ENCODE results near the gene RALA. TPM values are rescaled to one million over a fixed set of nuclear protein-coding genes. Genes with fewer than 3 reads are reported as not detected.

The RALA gene
- total RNA-seq, 1 experiment from 2014 or later = 27.3 TPM

GRCh38 chr7:39744620-39745019, 121.2 kb downstream of the RALA start:
- POLR2A ChIA-PET = no interaction called here
- no peaks in the 10 kb centered on the region for H4K20me1 ChIP-seq (ENCODE audit: insufficient read depth)
- no peak overlapping the region for H3K4me3 ChIP-seq (replicated peaks in 1 of 2; ENCODE audit: low read depth in 1 of 2, low read length in 2 of 2)
- no peaks in the 10 kb centered on the region for H3K9me2 ChIP-seq (ENCODE audit: insufficient read depth)
- TF ChIP-seq MAX (IDR thresholded peaks at IDR 0.05) = no peak
- TF ChIP-seq POLR2AphosphoS5 (IDR thresholded peaks at IDR 0.05; ENCODE audit: low read depth, low read length) = no peak
- no peak for TF ChIP-seq REST (IDR thresholded peaks at IDR 0.05; ENCODE audit: low read depth)
- no peak for TF ChIP-seq RAD21 (IDR thresholded peaks at IDR 0.05; ENCODE audit: low read depth)
- no peak for TF ChIP-seq EZH2 (IDR thresholded peaks at IDR 0.05)
- no peak for TF ChIP-seq FOSL1 (IDR thresholded peaks at IDR 0.05; ENCODE audit: low read depth)
- no peak for TF ChIP-seq ELF1 (IDR thresholded peaks at IDR 0.05; ENCODE audit: borderline replicate concordance, low read depth)
- no peak for TF ChIP-seq SIN3A (IDR thresholded peaks at IDR 0.05; ENCODE audit: low read depth)
- TF ChIP-seq YY1 (IDR thresholded peaks at IDR 0.05; ENCODE audit: extremely low read depth, insufficient replicate concordance, low read depth, low read length) = no peak
- TF ChIP-seq EGR1 (IDR thresholded peaks at IDR 0.05; ENCODE audit: low read depth) = no peak
- TF ChIP-seq CTCF (IDR thresholded peaks at IDR 0.05 in 2 of 3, conservative IDR thresholded peaks at IDR 0.05 in 1 of 3; ENCODE audit: borderline replicate concordance in 1 of 3, insufficient read depth in 1 of 3, low read depth in 2 of 3, low read length in 2 of 3) = no peak
- no peak for TF ChIP-seq CEBPB (IDR thresholded peaks at IDR 0.05; ENCODE audit: low read depth)
- no peak for TF ChIP-seq JUND (IDR thresholded peaks at IDR 0.05)
- TF ChIP-seq ATF3 (IDR thresholded peaks at IDR 0.05) = no peak
- CTCF ChIA-PET = interaction anchor here (6.2 kb wide), 1 partner anchor 164 kb away, joined by 112 read pairs; no protein-coding TSS in a partner anchor
- no peaks in the 10 kb centered on the region for H3K9me3 ChIP-seq (ENCODE audit: control insufficient read depth in 1 of 2, insufficient read depth in 1 of 2, low read depth in 1 of 2, low read length in 2 of 2)
- no peak overlapping the region for H3K27ac ChIP-seq (ENCODE audit: low read depth, low read length)
- no peaks in the 10 kb centered on the region for H3K27me3 ChIP-seq (ENCODE audit: insufficient read depth, low read length)
- RAD21 ChIA-PET (ENCODE audit: low non-redundant PET in 1 of 2, low total read pairs in 2 of 2, uncharacterized antibody in 2 of 2, unreplicated experiment in 2 of 2) = no interaction called here
- peaks cover 4% of the 10 kb centered on the region; the same call in 1 of the 2 replicates for H3K79me2 ChIP-seq (ENCODE audit: insufficient read depth, low read length)
- no peak overlapping the region for H2AFZ ChIP-seq (ENCODE audit: low read depth, low read length, poor library complexity, severe bottlenecking)
- BruUV-seq (replicated peaks) = no TSS peak
- H3K9ac ChIP-seq (ENCODE audit: low read length) = no peak overlapping the region
- intact Hi-C loops (cut with micrococcal nuclease) = loop anchor here (5.0 kb wide), 1 partner anchor 122 kb away; the partner anchor contains the start of gene RALA
- H3K4me1 ChIP-seq (ENCODE audit: control insufficient read depth in 1 of 2, insufficient read depth in 2 of 2, low read length in 2 of 2) = peaks cover 4 to 23% of the 10 kb centered on the region in 2 experiments; a peak in 3 of 4 replicates
- DNase-seq (ENCODE audit: low read depth, low spot score) = no peak
- H3K36me3 ChIP-seq (ENCODE audit: control insufficient read depth in 1 of 2, insufficient read depth in 2 of 2, low read length in 2 of 2) = no peaks in the 10 kb centered on the region
- ATAC-seq = no peak
- no peak overlapping the region for H3K4me2 ChIP-seq (ENCODE audit: low read length)
